HepG2 (cell line): ENCODE measurements around the gene CDR2L. TPM values are rescaled to one million over a fixed set of nuclear protein-coding genes. Genes with fewer than 3 reads are reported as not detected.

Experiments
- ARNTL ChIP-seq: sonication (generic); formaldehyde crosslinking; IDR thresholded peaks from 2 replicates; pipeline ENCODE4 v1.4.0; 2020; ENCODE audit warnings: mild to moderate bottlenecking, missing genetic modification reagents
- ASH2L ChIP-seq: fragments of 300-600, 200-600 bp; sonication (generic); IDR thresholded peaks from 2 replicates; pipeline ENCODE4 v1.7.0; 2017; ENCODE audit warnings: low read depth, mild to moderate bottlenecking, moderate library complexity, mixed read lengths, low read length; ENCODE audit not compliant: insufficient read length
- BRCA1 ChIP-seq: sonication (generic); formaldehyde crosslinking; IDR thresholded peaks from 2 replicates; pipeline ENCODE4 v1.4.0; 2020; ENCODE audit warnings: missing genetic modification reagents
- CBFB ChIP-seq: sonication (generic); formaldehyde crosslinking; IDR thresholded peaks from 2 replicates; pipeline ENCODE4 v1.4.0; 2020; ENCODE audit warnings: missing genetic modification reagents
- FOSL1 ChIP-seq: sonication (generic); formaldehyde crosslinking; IDR thresholded peaks from 2 replicates; pipeline ENCODE4 v1.9.0; 2021; ENCODE audit warnings: missing genetic modification reagents, borderline replicate concordance
- HES4 ChIP-seq: sonication (generic); formaldehyde crosslinking; IDR thresholded peaks from 2 replicates; pipeline ENCODE4 v1.9.0; 2021; ENCODE audit warnings: mild to moderate bottlenecking, missing genetic modification reagents, borderline replicate concordance
- HNRNPUL1 ChIP-seq: fragments of 200-400 bp; formaldehyde crosslinking; IDR thresholded peaks from 2 replicates; pipeline ENCODE4 v1.6.1; 2017; ENCODE audit warnings: low read depth, mild to moderate bottlenecking, low read length, moderate library complexity
- KLF15 ChIP-seq: sonication (generic); formaldehyde crosslinking; IDR thresholded peaks from 2 replicates; pipeline ENCODE4 v1.8.1; 2023; ENCODE audit warnings: borderline replicate concordance, mild to moderate bottlenecking, inconsistent platforms, missing genetic modification reagents, mixed read lengths
- PAWR ChIP-seq: sonication (generic); formaldehyde crosslinking; IDR thresholded peaks from 2 replicates; pipeline ENCODE4 v1.4.0; 2020; ENCODE audit warnings: missing genetic modification reagents, mild to moderate bottlenecking, borderline replicate concordance
- PPARG ChIP-seq: conservative IDR thresholded peaks from 2 replicates; pipeline ENCODE4 v1.6.1; 2016; ENCODE audit warnings: missing biosample characterization, missing genetic modification reagents
- SIX4 ChIP-seq: sonication (generic); formaldehyde crosslinking; IDR thresholded peaks from 2 replicates; pipeline ENCODE4 v1.4.0; 2020; ENCODE audit warnings: missing genetic modification reagents
- SMARCC2 ChIP-seq: fragments of 450-650 bp; IDR thresholded peaks from 2 replicates; pipeline ENCODE4 v1.6.1; 2017; ENCODE audit warnings: antibody characterized with exemption, mild to moderate bottlenecking
- SP5 ChIP-seq: IDR thresholded peaks from 2 replicates; pipeline ENCODE4 v1.6.1; 2016; ENCODE audit warnings: low read depth, borderline replicate concordance
- TRIM24 ChIP-seq: sonication (generic); formaldehyde crosslinking; IDR thresholded peaks from 2 replicates; pipeline ENCODE4 v1.8.0; 2022; ENCODE audit warnings: mild to moderate bottlenecking, missing genetic modification reagents
- U2AF2 ChIP-seq: fragments of 200-400 bp; formaldehyde crosslinking; IDR thresholded peaks from 2 replicates; pipeline ENCODE4 v1.6.1; 2017; ENCODE audit warnings: low read depth, mild to moderate bottlenecking, low read length
- XRCC5 ChIP-seq: fragments of 200-400 bp; formaldehyde crosslinking; optimal IDR thresholded peaks from 2 replicates; pipeline ENCODE3; 2017; ENCODE audit warnings: mild to moderate bottlenecking, low read length
- ZBTB26 ChIP-seq: IDR thresholded peaks from 2 replicates; pipeline ENCODE4 v1.6.1; 2016; ENCODE audit warnings: missing compliant biosample characterization, missing genetic modification reagents, borderline replicate concordance
- ZFP36L1 ChIP-seq: sonication (generic); formaldehyde crosslinking; IDR thresholded peaks from 2 replicates; pipeline ENCODE4 v1.8.0; 2022; ENCODE audit warnings: mild to moderate bottlenecking, missing genetic modification reagents, moderate library complexity
- ZFP82 ChIP-seq: sonication (generic); formaldehyde crosslinking; IDR thresholded peaks from 2 replicates; pipeline ENCODE4 v1.5.1; 2020; ENCODE audit warnings: mild to moderate bottlenecking, missing genetic modification reagents, borderline replicate concordance
- ZNF224 ChIP-seq: sonication (generic); formaldehyde crosslinking; IDR thresholded peaks from 2 replicates; pipeline ENCODE4 v1.5.0; 2020; ENCODE audit warnings: mild to moderate bottlenecking, missing genetic modification reagents
- ZNF350 ChIP-seq: sonication (generic); formaldehyde crosslinking; IDR thresholded peaks from 2 replicates; pipeline ENCODE4 v1.4.0; 2020; ENCODE audit warnings: mild to moderate bottlenecking, low read depth, missing genetic modification reagents, borderline replicate concordance
- ZNF383 ChIP-seq: sonication (generic); formaldehyde crosslinking; IDR thresholded peaks from 2 replicates; pipeline ENCODE4 v1.4.0; 2020; ENCODE audit warnings: missing genetic modification reagents, mild to moderate bottlenecking, borderline replicate concordance
- ZNF780A ChIP-seq: sonication (generic); formaldehyde crosslinking; IDR thresholded peaks from 2 replicates; pipeline ENCODE4 v1.8.0; 2022; ENCODE audit warnings: mild to moderate bottlenecking, missing genetic modification reagents, moderate library complexity
- ZSCAN29 ChIP-seq: sonication (generic); formaldehyde crosslinking; conservative IDR thresholded peaks from 2 replicates; pipeline ENCODE4 v1.4.0; 2020; ENCODE audit warnings: mild to moderate bottlenecking, missing genetic modification reagents
- ZXDC ChIP-seq: sonication (generic); formaldehyde crosslinking; IDR thresholded peaks from 2 replicates; pipeline ENCODE4 v1.5.0; 2020; ENCODE audit warnings: mild to moderate bottlenecking, missing genetic modification reagents
- polyA plus RNA-seq, 8 experiments: library from polyadenylated mRNA; depleted of rRNA in 3 of 8; stranded (reverse) in 7 of 8; unstranded in 1 of 8; fragments of >200 nt; fragmentation: Illumina TruSeq in 4 of 8; extraction: Trizol in 4 of 8; gene quantifications; 2 replicates each; pipeline versions ENCODE4 v1.2.1 to v1.2.3, GENCODE V29; 2011 to 2016; ENCODE audit warnings: low read depth in 4 of 8, missing spikeins in 1 of 8, mixed read lengths in 1 of 8; ENCODE audit not compliant: insufficient read depth in 1 of 8
- total RNA-seq, 5 experiments: library from RNA; depleted of rRNA; stranded (reverse); fragments of >200 nt; fragmentation: Illumina TruSeq; extraction: Trizol; gene quantifications; 2 replicates each; pipeline ENCODE4 v1.2.3, GENCODE V29; 2016; ENCODE audit warnings: low read depth in 1 of 5

CDR2L gene
- total and polyA plus RNA-seq, 2 of the 13 experiments (the other 11 are each of a cell fraction or from before 2014, with no cell fraction given) = 1.9 to 2.1 TPM

DNA sequence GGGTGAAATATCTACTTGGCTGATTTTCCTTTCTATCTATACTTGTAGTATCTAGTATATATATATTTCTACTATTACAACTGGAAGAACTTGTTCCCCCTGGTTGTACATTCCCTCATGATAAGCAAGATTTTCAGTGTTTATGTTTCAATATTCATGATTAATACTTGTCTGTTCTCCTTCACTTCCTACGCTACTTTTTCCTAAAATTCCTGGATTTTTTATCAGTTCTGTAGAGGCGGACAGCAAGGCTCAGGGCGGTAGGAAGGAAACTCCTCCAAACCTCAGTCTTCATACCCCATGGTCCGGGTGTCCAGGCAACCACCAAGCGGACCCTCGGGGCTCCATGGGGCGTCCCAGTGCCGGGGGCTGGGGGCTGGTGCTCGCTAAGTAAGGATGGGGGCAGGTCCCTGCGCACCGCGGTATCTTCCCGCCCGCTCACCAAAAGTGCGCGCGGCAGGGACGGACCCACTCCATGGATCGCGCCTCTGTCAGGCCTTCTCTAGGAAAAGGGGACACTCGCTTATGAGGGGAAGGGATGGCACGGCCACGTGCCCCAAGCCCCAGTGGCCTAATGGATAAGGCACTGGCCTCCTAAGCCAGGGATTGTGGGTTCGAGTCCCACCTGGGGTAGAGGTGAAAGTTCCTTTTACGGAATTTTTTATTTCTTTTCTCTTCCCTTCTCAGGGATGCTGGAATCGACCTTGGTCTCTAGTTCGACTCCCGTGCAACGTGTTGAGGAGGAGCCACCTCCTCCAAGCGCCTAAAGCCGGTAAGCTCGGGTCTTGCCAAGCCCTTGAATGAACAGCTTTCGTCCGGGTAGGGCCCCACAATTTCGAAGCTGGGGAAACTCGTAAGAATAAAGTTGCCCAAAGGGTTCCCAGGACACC lies 46.2 kb downstream of the CDR2L start (continued):
- TF ChIP-seq HNRNPUL1 (no peak), BRCA1 (peak; percentile 75), ASH2L (peak; percentile 54), ZSCAN29 (peak; percentile 79; the same call in 1 of the 2 replicates), TRIM24 (no peak), ZBTB26 (CRISPR knock-in tag) (peak; percentile 80; the same call in 1 of the 2 replicates), PPARG (CRISPR knock-in tag) (peak; percentile 93), ZNF780A (CRISPR knock-in tag) (peak; percentile 25; the same call in 1 of the 2 replicates), U2AF2 (no peak), ARNTL (peak; percentile 95), ZNF383 (CRISPR knock-in tag) (peak; percentile 99), SIX4 (CRISPR knock-in tag) (peak; percentile 77; the same call in 1 of the 2 replicates), SMARCC2 (no peak), XRCC5 (peak; percentile 81), ZNF350 (CRISPR knock-in tag) (peak; percentile 65; the same call in 1 of the 2 replicates), ZXDC (CRISPR knock-in tag) (no peak), HES4 (CRISPR knock-in tag) (no peak; the same call in 1 of the 2 replicates), CBFB (CRISPR knock-in tag) (peak; percentile 88; the same call in 1 of the 2 replicates), ZFP82 (0 out of 2 replicates have a peak, but pooled peaks have one; percentile 25), ZFP36L1 (CRISPR knock-in tag) (peak; percentile 91; the same call in 1 of the 2 replicates), ZNF224 (CRISPR knock-in tag) (peak; percentile 53), PAWR (CRISPR knock-in tag) (peak; percentile 96), SP5 (no peak; the same call in 1 of the 2 replicates), FOSL1 (CRISPR knock-in tag) (no peak; the same call in 1 of the 2 replicates), KLF15 (CRISPR knock-in tag) (no peak)
